Keratinocyte (primary cell): Measurements from ENCODE around the gene HSFX2.
"Not testable (repeated sequence)": the region's sequence is repeated elsewhere in the genome, so short reads cannot be mapped to it uniquely, and the experiment has no call there.

Experiments
- EZH2 ChIP-seq: IDR thresholded peaks from one replicate; pipeline ENCODE4 v1.6.1; 2012; ENCODE audit warnings: inconsistent platforms, mild to moderate bottlenecking, low read length, moderate library complexity
- TF ChIP-seq, protein P1 (sequence below), 3 experiments: IDR thresholded peaks in 1 of 3; conservative IDR thresholded peaks in 1 of 3; optimal IDR thresholded peaks in 1 of 3; 2 replicates in 2 of 3; 3 replicates in 1 of 3; pipeline versions ENCODE3 to v1.5.1; 2011; ENCODE audit warnings: low read length in 3 of 3, mild to moderate bottlenecking in 3 of 3, moderate library complexity in 2 of 3, control low read depth in 1 of 3, inconsistent platforms in 1 of 3; ENCODE audit not compliant: insufficient read depth in 2 of 3; ENCODE audit errors: extremely low read depth in 1 of 3

DNA sequence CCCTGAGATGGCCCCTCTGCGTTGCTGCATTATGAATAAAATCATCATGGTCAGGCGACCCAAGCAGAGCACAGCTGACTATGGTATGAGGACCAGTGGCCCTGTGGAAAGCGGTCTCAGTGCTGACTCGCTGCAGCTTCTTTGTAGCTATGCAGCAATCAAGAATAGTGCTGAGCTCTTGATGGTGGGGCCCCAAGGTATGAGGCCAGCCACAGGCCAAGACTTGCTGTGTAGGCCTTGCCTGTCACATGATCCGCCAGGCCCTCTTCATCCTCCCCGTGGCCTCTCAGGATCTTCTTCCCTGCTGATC lies 43.2 kb downstream of the HSFX2 start:
- TF ChIP-seq, protein P1, sequence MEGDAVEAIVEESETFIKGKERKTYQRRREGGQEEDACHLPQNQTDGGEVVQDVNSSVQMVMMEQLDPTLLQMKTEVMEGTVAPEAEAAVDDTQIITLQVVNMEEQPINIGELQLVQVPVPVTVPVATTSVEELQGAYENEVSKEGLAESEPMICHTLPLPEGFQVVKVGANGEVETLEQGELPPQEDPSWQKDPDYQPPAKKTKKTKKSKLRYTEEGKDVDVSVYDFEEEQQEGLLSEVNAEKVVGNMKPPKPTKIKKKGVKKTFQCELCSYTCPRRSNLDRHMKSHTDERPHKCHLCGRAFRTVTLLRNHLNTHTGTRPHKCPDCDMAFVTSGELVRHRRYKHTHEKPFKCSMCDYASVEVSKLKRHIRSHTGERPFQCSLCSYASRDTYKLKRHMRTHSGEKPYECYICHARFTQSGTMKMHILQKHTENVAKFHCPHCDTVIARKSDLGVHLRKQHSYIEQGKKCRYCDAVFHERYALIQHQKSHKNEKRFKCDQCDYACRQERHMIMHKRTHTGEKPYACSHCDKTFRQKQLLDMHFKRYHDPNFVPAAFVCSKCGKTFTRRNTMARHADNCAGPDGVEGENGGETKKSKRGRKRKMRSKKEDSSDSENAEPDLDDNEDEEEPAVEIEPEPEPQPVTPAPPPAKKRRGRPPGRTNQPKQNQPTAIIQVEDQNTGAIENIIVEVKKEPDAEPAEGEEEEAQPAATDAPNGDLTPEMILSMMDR (optimal IDR thresholded peaks at IDR 0.05 in 1 of 3, IDR thresholded peaks at IDR 0.05 in 1 of 3, conservative IDR thresholded peaks at IDR 0.05 in 1 of 3; ENCODE audit: extremely low read depth in 1 of 3, insufficient read depth in 2 of 3, low read length in 3 of 3) = not testable (repeated sequence)
- TF ChIP-seq EZH2 = not testable (repeated sequence)
